Smooth muscle cell (in vitro differentiated cells): ENCODE measurements around the gene ACKR1. TPM values are rescaled to one million over a fixed set of nuclear protein-coding genes. Genes with fewer than 3 reads are reported as not detected.

Experiments
- DNase-seq: peaks from one replicate; lab custom pipeline; 2025; ENCODE audit not compliant: unreplicated experiment; lab: John Stamatoyannopoulos, UW
- H2AFZ ChIP-seq: fragments of 200-600 bp; sonication (generic); 2 replicates; pipeline ENCODE4 v1.6.0; 2016; ENCODE audit warnings: antibody characterized with exemption, low read depth, mild to moderate bottlenecking
- H3F3A ChIP-seq: fragments of 200-600 bp; sonication (generic); 2 replicates; pipeline ENCODE4 v1.6.0; 2017; ENCODE audit warnings: antibody characterized with exemption, low read depth
- H3K27ac ChIP-seq: fragments of 200-600 bp; sonication (generic); 2 replicates; pipeline ENCODE4 v1.5.1; 2016; ENCODE audit warnings: low read depth, mild to moderate bottlenecking
- H3K27me3 ChIP-seq: fragments of 200-600 bp; sonication (generic); 2 replicates; pipeline ENCODE4 v1.6.1; 2016; ENCODE audit warnings: low read depth, mild to moderate bottlenecking
- H3K36me3 ChIP-seq: fragments of 200-600 bp; sonication (generic); 2 replicates; pipeline ENCODE4 v1.5.1; 2016; ENCODE audit warnings: low read depth
- H3K4me1 ChIP-seq: fragments of 200-600 bp; sonication (generic); 2 replicates; pipeline ENCODE4 v1.5.1; 2016; ENCODE audit warnings: low read depth
- H3K4me2 ChIP-seq: fragments of 200-600 bp; sonication (generic); 2 replicates; pipeline ENCODE4 v1.6.0; 2016; ENCODE audit warnings: mild to moderate bottlenecking
- H3K4me3 ChIP-seq: fragments of 200-600 bp; sonication (generic); 2 replicates; pipeline ENCODE4 v1.5.1; 2016; ENCODE audit warnings: mild to moderate bottlenecking
- H3K79me2 ChIP-seq: fragments of 200-600 bp; sonication (generic); 2 replicates; pipeline ENCODE4 v1.6.0; 2016; ENCODE audit warnings: low read depth, mild to moderate bottlenecking
- H3K9ac ChIP-seq: fragments of 200-600 bp; sonication (generic); 2 replicates; pipeline ENCODE4 v1.6.0; 2016; ENCODE audit warnings: low read depth
- H3K9me3 ChIP-seq: fragments of 200-600 bp; sonication (generic); replicated peaks from 2 replicates; pipeline ENCODE4 v1.5.1; 2016; ENCODE audit warnings: low read depth
- H4K20me1 ChIP-seq: fragments of 200-600 bp; sonication (generic); 2 replicates; pipeline ENCODE4 v1.6.0; 2016; ENCODE audit warnings: low read depth
- WGBS: methylation state at CpG from one replicate; pipeline ENCODE4 v1.1.7; 2016; ENCODE audit warnings: low lambda C conversion rate; 5-methylcytosine and 5-hydroxymethylcytosine counted together
- polyA plus RNA-seq: library from polyadenylated mRNA; unstranded; fragments of >200 nt; fragmentation: Nextera tagmentation; extraction: Ambion mirVana; gene quantifications from 2 replicates; pipeline ENCODE4 v1.2.1, GENCODE V29; 2016
- total RNA-seq: library from RNA; depleted of rRNA; stranded (reverse); fragments of >200 nt; gene quantifications from 2 replicates; pipeline ENCODE4 v1.2.3, GENCODE V29; 2014
- TF ChIP-seq, protein P1 (sequence below): fragments of 200-600 bp; sonication (generic); IDR thresholded peaks from 2 replicates; pipeline ENCODE4 v1.5.1; 2017; ENCODE audit warnings: borderline replicate concordance, mild to moderate bottlenecking, antibody characterized with exemption; ENCODE audit not compliant: insufficient read depth, poor library complexity, severe bottlenecking

The ACKR1 gene
- total and polyA plus RNA-seq, 2 experiments from 2014 or later = 0.04 to 0.25 TPM

GRCh38 chr1:159181328-159182024 is 23.2 kb upstream of the ACKR1 start:
- Histone ChIP-seq H3K9me3 (no peaks in the 10 kb centered on the region), H3K79me2 (no peaks in the 10 kb centered on the region), H3K9ac (no peak overlapping the region), H2AFZ (no peak overlapping the region), H4K20me1 (peaks cover 11% of the 10 kb centered on the region), H3K4me1 (peaks cover under 1% of the 10 kb centered on the region), H3K27me3 (peaks cover 1% of the 10 kb centered on the region), H3K36me3 (no peaks in the 10 kb centered on the region), H3F3A (no peaks in the 10 kb centered on the region), H3K4me3 (no peak overlapping the region), H3K27ac (no peak overlapping the region), H3K4me2 (no peak overlapping the region)
- 66% methylated on average over 4 of the region's 4 CpGs for WGBS
- no peak for DNase-seq
- TF ChIP-seq, protein P1, sequence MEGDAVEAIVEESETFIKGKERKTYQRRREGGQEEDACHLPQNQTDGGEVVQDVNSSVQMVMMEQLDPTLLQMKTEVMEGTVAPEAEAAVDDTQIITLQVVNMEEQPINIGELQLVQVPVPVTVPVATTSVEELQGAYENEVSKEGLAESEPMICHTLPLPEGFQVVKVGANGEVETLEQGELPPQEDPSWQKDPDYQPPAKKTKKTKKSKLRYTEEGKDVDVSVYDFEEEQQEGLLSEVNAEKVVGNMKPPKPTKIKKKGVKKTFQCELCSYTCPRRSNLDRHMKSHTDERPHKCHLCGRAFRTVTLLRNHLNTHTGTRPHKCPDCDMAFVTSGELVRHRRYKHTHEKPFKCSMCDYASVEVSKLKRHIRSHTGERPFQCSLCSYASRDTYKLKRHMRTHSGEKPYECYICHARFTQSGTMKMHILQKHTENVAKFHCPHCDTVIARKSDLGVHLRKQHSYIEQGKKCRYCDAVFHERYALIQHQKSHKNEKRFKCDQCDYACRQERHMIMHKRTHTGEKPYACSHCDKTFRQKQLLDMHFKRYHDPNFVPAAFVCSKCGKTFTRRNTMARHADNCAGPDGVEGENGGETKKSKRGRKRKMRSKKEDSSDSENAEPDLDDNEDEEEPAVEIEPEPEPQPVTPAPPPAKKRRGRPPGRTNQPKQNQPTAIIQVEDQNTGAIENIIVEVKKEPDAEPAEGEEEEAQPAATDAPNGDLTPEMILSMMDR = no peak

DNA sequence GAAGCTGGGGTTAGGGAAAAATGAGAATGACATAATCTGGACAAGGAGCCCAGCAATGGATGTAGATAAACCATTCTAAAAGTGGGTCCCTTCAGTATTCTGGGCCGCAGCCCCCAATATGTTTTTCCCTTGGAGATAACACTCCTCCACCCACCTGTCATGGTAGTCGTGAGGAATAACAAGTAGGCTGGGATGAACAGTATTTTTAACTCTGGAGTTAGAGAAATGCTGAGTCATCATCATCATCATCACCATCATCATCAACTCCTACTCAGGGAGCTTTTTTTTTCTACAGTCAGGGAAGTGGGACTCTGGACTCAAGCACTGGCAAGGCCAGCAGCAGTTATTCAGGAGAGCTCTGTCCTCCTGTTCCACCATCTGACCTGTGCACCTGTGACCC is 20.5 kb upstream of the ACKR1 start:
- H3K9me3 ChIP-seq = no peaks in the 10 kb centered on the region
- 68% methylated on average over 2 of the region's 2 CpGs for WGBS

GRCh38 chr1:159185121-159185520 is 19.6 kb upstream of the ACKR1 start:
- TF ChIP-seq, protein P1 = no peak
- H2AFZ ChIP-seq = no peak overlapping the region
- H4K20me1 ChIP-seq = no peaks in the 10 kb centered on the region

More for the DNA sequence above, 20.5 kb upstream of the ACKR1 start:
- H3K27me3 ChIP-seq = peaks cover 12% of the 10 kb centered on the region
- H3K4me3 ChIP-seq = no peak overlapping the region
- H3K4me1 ChIP-seq = peaks cover 9% of the 10 kb centered on the region
- H3K9ac ChIP-seq = no peak overlapping the region
- TF ChIP-seq, protein P1 = no peak
- DNase-seq = no peak
- no peak overlapping the region for H3K27ac ChIP-seq
- H2AFZ ChIP-seq = no peak overlapping the region
- no peaks in the 10 kb centered on the region for H3K79me2 ChIP-seq
- H3K4me2 ChIP-seq = no peak overlapping the region
- no peaks in the 10 kb centered on the region for H4K20me1 ChIP-seq
- H3F3A ChIP-seq = no peaks in the 10 kb centered on the region
- no peaks in the 10 kb centered on the region for H3K36me3 ChIP-seq

DNA sequence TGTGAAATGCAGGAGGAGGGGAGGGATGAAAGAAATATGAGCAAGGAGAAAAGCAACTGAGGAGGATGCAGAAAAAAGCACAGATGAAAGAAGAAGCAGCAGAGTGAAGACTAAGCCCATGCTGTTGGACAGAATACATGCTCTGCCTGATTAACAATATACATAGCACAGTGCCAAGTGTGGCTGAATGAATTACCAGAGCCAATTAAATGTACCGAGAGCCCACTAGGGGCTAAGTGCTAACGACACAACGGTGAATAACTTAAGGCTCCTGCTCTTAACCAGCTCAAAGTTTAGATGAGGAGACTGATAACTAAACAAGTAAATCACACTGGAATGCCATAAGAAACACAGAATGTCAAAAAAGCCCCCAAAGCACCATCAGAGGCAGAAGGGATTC is 17.6 kb upstream of the ACKR1 start:
- H3K4me2 ChIP-seq = peak overlapping the region; percentile 88
- 10% methylated on average over 3 of the region's 3 CpGs for WGBS
- H3K27me3 ChIP-seq = peaks cover 12% of the 10 kb centered on the region
- no peak overlapping the region for H3K27ac ChIP-seq
- no peaks in the 10 kb centered on the region for H4K20me1 ChIP-seq
- H3F3A ChIP-seq = no peaks in the 10 kb centered on the region
- H3K9me3 ChIP-seq = no peaks in the 10 kb centered on the region
- TF ChIP-seq, protein P1 = no peak
- no peaks in the 10 kb centered on the region for H3K79me2 ChIP-seq
- H3K9ac ChIP-seq = no peak overlapping the region
- DNase-seq = no peak
- H3K36me3 ChIP-seq = no peaks in the 10 kb centered on the region
- no peak overlapping the region for H3K4me3 ChIP-seq
- peaks cover 9% of the 10 kb centered on the region for H3K4me1 ChIP-seq
- H2AFZ ChIP-seq = no peak overlapping the region

More at GRCh38 chr1:159185121-159185520, 19.6 kb upstream of the ACKR1 start:
- no peak overlapping the region for H3K4me2 ChIP-seq
- H3K27ac ChIP-seq = no peak overlapping the region
- no peaks in the 10 kb centered on the region for H3K9me3 ChIP-seq
- H3K36me3 ChIP-seq = no peaks in the 10 kb centered on the region
- peaks cover 12% of the 10 kb centered on the region for H3K27me3 ChIP-seq
- no peaks in the 10 kb centered on the region for H3F3A ChIP-seq
- no peaks in the 10 kb centered on the region for H3K79me2 ChIP-seq
- DNase-seq = no peak
- WGBS = 78% methylated on average over 5 of the region's 5 CpGs
- H3K4me1 ChIP-seq = peaks cover 9% of the 10 kb centered on the region
- no peak overlapping the region for H3K4me3 ChIP-seq
- no peak overlapping the region for H3K9ac ChIP-seq
